GM21723 (cell line): Measurements from ENCODE around the gene SKI.

Source experiments
- ATAC-seq: cut with Tn5 transposase; IDR thresholded peaks from one replicate; pipeline ENCODE4 v1.9.1; 2021; ENCODE audit warnings: mild to moderate bottlenecking, moderate library complexity; ENCODE audit not compliant: unreplicated experiment

SKI gene

DNA sequence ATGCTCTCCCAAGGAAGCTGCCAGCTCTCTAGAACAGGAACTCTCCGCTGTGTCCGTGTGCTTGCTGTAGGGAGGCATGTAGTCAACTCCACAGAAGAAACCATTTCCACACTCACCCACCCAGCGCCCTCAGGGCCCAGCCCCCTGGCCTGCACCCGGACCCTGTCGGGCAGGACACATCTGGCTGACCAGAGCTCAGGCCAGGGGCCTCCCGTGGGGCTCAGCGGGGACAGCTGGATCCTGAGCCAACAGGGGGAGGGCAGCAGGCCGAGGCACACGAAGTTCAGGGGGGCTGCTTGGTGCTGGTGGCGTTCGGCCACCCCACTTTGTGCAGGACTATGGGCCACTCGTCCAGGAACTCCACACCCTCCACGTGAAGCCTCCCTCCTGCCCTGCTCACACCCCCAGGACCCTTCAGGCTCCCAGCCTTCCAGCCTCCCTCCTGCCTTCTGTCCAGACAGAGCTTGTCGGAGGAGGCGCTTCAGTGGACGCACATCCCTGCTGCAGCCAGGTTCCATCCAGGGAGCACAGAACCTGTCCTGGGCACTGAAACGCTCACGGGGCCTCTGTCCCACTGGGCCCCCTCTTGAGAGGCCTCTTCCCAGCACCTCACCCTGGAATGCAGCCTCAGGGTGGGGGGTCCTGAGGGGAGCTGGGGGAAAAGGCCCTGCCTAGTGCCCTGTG lies 18.6 kb upstream of the SKI start:
- no peak for ATAC-seq

DNA sequence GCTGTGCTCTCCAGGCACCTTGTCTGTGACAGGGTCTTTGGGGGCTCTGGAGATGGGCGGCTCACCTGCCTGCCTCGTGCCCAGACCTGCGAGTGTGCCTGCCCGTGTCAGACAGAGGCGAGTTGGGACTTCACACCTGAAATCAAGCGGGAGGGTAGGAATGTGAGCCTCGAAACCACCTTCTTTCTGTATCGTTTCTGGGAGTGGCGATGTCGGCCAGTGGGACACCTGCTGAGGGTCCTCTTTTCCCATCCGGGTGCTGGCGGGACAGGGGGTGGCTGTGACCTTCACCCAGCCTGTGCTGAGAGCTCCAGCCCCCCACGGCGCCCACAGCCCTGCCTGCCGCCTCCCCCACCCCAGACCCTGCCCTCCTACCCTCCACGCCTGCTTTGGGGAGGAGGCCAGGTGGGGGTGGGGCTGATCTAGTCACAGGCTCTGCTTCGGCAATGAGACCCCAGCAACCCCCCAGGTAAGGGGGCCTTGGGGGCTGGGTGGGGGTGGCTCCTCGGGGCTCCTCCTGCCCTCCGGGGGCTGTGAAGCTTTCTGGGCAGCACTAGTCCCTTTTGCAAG lies 17.9 kb upstream of the SKI start:
- no peak for ATAC-seq

DNA sequence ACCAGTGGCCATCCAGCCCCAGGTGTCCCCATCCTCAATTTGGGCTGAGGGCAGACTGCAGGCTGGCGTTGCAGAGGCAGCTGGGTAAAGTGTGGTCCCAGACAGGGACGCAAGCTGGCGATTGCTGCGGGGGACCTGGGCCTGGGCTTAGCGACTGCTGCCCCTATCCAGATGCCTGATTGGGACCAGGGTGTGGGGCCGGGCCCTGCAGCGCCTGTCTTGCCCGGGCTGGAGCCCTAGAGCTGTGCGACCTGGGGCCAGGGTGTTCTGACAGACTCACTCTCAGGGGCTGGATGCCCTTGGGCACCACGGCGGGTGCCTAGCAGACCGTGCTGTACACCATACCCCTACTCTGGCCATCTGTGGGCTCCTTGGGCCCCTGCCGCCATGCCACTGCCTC lies 17.3 kb upstream of the SKI start:
- ATAC-seq, result no peak

DNA sequence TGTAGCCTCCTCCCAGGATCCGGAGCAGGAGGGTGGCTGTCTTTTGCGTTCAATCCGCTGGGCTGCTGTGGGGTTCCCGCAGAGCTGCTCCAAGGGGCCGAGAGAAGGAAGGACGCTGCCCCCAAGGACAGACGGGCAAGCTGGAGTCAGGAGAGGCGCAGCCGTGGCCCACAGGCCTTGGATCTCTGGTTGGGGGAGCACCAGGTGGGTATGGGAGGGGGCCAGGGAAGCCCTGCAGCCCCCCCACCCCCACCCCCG lies 15.9 kb upstream of the SKI start:
- ATAC-seq, result no peak

DNA sequence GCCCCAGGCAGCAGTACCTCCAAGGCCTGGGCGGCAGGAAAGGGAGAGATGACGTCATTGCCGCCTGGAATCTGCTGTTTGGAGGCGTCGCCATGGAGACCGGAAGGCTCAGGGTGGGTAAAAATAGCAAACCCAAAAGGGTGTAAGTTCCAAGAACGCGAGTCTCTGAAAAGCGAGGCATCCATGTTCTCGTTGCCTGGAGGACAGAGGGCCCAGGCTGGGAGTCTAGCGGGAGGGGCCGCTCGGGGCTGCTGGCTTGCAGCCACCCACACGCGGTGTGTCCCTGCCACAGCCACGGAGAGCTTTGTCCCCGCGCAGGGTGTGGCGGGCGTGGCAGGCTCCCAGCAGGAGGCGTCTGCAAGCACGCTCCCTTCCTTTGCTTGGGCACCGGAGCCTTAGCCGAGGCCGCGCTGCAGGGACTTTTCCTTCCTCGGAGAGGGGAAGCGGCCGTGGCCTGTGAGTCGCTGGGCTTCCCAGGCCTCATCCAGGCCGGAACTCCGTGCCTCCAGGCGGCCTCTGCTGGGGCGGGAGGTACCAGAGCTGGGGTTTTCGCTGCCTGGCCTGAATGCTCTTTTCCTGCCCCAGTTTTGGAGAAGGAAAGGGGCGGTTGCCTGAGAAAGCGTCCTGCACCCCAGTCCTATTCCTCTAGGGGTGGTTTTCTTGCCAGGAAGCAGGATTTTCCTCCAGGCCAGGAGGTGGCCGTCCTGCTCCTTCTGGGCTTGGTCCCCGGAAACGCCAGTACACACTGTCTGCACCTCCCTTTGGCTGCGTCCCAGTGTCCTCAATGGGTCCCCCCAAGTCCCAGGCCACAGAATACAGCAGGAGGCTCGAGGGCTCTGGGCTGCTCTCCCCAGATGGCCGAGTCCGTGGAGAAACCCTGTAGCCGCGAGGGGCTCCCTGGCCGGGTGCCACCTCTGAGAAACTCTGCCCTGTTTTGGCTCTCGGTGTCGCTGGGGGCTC lies 15.3 kb upstream of the SKI start:
- ATAC-seq, result no peak

DNA sequence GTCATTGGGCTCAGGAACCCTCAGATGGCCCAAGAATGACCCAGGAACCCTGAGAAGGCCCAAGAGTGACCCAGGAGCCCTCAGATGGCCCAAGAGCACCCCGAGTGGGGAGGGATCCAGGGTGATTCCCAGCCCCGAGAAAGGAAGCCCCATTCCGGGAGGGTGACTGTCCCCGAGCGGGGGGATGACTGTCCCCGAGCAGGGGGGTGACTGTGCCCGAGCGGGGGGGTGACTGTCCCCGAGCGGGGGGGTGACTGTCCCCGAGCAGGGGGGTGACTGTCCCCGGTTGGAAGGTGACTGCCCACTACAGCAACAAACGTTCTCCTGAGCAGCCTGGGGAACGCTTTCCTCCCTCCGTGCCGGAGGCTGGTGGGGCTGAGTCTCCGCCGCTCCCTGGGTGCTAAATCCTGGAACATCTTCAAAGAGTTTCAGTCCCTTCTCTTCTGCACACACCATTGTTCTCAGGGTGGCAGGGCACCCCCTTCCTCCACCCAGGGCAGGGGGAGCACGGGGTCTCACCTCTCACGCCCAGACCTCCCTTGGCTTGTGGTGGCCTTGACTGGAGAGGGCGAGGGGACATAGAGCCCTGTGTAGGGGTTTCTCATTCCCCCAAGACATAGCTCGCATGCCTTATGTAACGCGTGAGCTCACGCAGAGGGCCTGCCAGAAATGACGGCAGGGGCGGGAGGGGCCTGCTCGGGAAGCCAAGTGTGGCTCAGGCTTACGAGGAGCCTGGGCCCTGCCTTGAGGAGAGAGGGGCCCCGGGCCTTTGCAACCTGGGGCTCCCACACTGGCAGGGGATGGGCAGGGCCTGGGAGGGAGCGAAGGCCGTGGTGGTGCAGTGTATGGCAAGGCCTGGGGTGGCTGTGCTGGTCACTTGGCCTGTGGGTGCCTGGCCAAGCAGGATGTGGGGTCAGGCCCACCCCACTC lies 14.3 kb upstream of the SKI start:
- no peak for ATAC-seq

DNA sequence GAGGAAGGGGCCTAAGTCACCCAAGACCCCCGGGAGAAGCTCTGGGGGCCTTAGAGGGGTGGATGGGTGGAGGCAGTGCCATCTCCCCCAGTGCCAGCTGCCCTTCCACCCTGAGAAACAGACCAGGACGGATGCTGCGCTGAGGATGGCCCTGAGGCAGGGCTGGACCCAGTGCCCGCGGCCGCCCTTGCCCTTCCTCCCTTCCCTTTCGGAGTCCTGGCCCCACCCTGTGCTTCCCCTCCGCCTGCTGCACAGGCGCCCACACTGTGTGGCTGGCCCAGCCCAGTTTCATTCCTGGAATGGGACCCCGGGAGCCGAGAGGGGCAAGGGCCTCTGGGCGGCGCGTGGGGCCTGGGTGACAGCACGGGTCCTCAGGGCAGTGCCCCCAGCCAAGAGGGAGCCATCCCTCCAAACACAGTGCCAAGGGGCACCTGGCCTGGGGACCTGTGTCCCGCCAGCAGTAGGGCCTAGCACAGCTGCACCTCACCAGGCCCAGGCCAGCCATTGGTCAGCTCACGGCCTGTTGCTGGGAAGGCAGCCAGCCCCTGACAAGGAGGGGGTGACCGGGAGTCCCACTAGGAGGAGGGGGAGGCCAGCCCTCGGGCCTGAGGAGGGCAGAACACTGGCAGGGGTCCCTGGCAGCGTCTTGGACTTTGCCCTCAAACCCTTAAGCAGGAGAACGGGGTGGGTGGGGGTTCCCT lies 13.4 kb upstream of the SKI start:
- no peak for ATAC-seq

DNA sequence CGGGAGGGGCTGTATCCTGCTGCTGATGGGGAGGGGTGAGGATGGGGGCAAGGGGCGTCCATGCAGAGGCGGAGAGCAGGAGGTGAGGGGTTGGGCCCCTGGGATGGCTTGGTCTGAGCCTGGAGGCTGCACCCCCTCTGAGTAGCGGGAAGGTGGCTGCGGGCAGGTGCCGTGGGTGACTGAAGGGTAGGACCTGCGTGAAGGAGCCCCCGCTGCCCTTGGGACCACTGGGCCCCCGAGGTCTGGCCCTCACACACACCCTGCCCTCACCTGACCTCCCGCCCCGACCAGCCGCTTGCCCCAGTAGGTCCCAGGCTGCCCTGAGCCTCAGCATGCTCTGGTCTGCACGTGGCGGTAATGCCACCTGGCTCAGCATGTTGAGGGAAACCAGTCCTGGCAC lies 12.8 kb upstream of the SKI start:
- ATAC-seq, result no peak

DNA sequence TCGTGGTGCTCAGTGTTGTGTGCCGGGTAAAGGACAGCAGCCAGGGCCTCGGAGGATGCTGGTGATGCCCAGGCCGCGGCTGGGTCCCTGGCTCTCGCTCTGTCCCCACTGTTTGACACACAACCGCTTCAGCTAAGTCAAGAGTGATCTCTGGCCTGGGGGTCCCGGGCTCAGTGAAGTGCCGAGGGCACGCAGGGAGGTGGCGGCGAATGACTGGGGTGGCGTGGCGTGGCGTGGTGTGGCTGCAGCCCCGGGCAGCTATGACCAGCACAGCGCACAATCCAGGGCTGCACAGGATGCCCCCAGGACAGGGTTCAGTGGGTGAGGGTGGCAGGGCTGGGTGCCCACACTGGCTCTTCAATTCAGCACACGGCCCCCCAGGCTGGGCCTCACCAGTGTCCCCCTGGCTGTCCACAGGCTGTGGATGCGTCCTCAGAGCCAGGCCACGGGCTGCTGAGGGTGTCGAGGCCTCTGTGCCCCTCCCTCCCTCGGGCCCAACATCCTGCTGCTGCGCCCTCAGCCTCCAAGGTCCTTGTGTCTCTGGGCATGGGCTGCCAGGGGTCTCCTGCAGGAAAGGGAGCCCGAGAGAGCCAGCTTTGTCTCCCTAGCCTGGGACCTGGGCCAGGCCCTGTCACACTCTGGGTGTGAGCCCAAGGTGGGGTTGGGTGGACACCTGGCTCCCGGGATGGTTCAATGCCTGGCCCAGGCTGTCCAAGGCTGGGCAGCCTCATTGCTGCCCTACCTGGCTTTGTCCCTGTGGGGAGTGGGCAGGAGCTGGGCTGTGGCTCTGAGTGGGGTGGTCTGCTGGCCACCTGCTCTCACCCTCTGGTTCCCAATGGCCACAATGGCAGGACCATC lies 12.0 kb upstream of the SKI start:
- ATAC-seq, result no peak

DNA sequence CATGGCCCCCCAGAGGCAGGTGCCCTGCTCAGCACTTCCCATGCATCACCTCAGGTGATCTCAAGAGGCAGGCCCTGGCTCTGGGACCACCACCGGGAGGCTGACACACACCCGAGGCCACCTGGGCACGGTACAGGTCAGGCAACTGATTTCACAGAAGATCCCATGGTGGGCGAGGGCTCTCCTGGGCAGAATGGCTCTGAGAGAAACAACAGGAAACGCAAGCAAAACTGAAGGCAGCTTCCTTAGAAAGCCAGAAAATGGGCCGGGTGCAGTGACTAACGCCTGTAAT lies 11.4 kb upstream of the SKI start:
- ATAC-seq, result no peak

DNA sequence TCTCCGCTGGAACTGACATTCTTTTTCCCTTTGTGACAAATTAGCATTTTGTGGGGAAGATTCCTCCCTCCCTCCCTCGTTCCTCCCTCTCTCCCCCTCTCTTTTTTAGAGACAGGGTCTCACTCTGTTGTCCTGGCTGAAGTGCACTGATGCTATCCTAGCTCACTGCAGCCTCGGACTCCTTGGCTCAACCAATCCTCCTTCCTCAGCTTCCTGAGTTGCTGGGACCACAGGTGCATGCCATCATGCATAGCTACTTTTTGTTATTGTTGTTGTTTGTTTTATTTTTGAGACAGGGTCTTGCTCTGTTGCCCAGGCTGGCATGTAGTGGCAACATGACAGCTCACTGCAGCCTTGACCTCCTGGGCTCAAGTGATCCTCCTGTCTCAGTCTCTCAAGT lies 6.8 kb upstream of the SKI start:
- ATAC-seq, result no peak

DNA sequence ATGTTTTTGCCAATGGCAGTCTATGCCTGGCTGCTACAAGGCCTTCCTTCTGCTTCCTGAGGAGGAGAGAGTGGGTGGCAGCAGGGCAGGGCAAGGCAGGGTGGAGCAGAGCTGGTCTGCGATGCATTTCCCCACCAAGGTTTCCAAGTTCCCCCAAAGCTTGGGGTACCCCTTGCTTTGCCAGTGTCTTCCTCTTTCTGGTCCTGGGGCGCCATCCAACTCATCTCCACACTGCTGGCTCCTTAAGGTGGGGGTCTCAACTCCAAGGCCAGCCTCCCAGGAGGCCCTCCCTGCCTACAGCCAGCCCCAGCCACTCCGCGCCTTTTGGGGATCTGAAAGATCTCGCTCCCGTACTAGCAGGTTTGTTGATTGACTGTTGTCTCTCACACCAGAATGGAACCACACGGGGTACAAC lies 3.9 kb upstream of the SKI start:
- ATAC-seq, result no peak

DNA sequence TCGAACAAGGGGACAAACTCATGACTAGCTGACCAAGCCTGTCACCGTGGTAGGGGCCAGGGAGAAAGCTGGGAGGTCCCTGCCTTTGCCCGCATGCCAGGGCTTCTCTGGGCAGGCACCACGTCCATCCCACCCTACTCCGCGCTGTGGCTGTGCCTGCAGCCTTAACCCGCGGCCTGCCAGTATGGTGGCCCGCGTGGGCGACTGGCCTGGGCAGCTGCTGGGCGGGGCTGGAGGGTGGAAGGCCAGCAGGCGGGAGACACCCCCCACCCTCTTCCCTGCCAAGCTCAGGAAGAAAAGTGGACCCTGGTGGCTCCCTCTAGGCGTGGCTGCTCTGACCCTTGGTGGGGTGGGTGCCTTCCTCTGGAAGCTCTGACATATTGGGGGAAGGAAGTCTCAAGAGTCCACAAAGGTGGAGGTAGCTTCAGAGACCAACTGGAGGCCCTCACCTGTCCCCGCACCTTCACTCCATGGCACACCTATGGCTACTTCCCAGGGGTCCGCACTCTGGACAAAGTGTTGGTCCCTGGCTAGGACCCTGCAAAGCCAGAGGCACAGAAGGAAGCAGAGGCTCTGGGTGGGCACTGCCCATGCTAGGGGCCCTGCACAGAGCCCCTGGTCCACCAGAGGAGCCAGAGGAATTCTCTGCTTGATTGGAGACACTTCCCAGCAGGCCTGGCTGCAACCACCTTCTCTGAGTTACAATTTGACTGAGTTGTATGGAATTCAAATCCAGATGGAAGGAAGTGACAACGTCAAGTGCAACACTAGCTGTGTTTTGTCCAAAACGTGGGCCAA lies 3.3 kb upstream of the SKI start:
- ATAC-seq, result no peak

DNA sequence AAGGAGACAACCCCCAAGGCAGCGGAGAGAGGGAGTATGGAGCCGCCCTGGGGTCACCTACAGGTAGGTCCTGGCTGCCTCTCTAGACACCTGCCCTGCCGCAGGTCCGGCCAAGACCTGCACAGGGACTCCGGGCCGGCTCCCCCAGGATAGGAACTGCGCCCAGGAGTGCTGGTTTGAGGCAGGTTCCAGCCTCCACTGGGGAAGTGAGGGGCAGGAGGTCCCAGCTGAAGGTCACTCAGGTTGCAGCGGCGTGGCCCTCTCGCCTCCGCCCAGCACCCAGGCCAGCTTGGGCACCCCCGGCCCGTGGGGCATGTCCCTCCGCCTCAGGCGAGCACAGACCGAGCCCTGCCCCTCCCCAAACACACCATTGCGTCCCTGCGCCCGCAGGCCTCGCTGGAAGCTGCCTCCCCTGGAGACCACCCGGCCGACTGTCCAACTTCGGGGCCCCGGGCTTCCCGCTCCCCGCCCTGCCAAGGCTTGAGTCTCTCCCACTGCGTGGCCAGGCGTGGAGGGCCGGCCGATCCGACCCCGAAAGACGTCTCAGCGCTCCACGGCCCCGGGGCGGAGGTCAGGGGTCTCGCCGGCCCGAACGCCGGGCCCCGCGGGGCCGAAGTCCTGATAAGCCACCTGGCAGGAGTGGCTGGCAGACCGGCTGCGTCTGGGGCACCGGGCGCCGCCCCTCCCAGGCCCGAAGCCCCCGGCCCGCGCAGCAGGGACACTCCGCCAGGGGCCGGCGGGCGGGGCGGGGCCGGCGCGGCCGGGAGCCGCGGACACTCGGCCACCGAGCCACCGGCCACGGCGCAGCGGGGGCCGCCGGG lies 1.4 kb upstream of the SKI start:
- peak; percentile 5 for ATAC-seq

DNA sequence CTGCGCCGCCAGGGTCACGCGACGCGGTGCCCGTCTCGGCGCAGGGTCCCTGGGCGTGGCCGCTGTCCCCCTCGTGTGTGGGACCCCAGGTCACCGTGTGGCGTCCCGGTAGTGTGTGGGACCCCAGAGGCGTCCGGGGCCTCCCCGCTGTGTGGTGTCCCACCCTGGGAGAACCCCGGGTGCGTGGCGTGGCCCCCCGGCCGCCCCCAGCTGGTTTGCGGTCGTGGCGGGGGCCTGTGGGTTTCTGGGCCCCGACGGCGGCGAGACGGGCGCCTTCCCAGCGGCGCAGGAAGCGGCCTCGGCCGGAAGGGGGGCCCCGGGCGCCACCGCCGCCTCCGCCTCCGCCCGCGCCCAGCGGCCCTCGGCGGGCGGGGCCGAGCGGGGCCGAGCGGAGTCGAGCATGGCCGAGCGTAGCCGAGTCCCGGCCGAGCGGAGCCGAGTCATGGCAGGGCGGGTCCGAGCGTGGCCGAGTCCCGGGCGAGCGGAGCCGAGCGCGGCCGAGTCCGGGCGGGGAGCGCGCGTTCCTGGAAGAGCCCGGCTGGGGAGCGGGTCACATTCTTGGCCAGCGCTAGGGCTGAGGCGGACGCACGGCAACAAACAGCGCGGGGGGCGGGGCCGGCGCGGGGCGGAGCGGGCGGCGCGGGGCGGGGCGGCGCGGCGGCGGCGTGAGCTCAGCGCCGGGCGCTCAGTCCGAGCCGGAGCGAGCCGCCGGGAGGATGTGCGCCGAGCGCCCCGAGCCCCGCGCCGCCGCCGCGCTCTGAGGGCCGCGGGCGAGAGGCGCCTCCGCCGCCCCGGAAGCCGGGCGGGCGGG lies 568 bp upstream of the SKI start:
- ATAC-seq, result peak; percentile 77

DNA sequence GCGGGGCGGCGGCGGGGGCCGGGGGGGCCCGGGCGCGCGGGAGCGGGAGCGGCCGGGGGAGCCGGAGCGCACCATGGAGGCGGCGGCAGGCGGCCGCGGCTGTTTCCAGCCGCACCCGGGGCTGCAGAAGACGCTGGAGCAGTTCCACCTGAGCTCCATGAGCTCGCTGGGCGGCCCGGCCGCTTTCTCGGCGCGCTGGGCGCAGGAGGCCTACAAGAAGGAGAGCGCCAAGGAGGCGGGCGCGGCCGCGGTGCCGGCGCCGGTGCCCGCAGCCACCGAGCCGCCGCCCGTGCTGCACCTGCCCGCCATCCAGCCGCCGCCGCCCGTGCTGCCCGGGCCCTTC lies 546 bp downstream of the SKI start:
- ATAC-seq, result no peak

DNA sequence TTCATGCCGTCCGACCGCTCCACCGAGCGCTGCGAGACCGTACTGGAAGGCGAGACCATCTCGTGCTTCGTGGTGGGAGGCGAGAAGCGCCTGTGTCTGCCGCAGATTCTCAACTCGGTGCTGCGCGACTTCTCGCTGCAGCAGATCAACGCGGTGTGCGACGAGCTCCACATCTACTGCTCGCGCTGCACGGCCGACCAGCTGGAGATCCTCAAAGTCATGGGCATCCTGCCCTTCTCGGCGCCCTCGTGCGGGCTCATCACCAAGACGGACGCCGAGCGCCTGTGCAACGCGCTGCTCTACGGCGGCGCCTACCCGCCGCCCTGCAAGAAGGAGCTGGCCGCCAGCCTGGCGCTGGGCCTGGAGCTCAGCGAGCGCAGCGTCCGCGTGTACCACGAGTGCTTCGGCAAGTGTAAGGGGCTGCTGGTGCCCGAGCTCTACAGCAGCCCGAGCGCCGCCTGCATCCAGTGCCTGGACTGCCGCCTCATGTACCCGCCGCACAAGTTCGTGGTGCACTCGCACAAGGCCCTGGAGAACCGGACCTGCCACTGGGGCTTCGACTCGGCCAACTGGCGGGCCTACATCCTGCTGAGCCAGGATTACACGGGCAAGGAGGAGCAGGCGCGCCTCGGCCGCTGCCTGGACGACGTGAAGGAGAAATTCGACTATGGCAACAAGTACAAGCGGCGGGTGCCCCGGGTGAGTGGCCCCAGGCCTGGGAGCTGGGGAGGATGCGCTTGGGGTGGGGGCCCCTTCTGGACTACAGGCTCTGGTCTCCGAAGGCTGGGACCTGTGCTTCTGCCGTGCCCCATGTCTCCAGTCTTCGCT lies 1.1 kb downstream of the SKI start:
- ATAC-seq, result no peak
